ENCODE results near the gene RPS23.

The RPS23 gene

GRCh38 chr5:82319651-82320376 lies 41.7 kb upstream of the RPS23 start:
- Mint-ChIP-seq H3K4me1 (peaks cover 8% of the 10 kb centered on the region), H3K4me3 (no peak overlapping the region), H3K9me3 (peaks cover 4% of the 10 kb centered on the region), H3K36me3 (ENCODE audit: low read depth) (no peaks in the 10 kb centered on the region), H3K27me3 (ENCODE audit: low read depth) (no peaks in the 10 kb centered on the region), H3K27ac (peak overlapping the region in 1 of 3 experiments; percentile 20)
- no peak for TF ChIP-seq CTCF (IDR thresholded peaks at IDR 0.05; ENCODE audit: unreplicated experiment in 3 of 3)

GRCh38 chr5:82319192-82319591 lies 41.0 kb upstream of the RPS23 start:
- TF ChIP-seq CTCF (IDR thresholded peaks at IDR 0.05; ENCODE audit: unreplicated experiment in 3 of 3), result no peak
- H3K9me3 Mint-ChIP-seq, result peaks cover 4% of the 10 kb centered on the region
- H3K36me3 Mint-ChIP-seq (ENCODE audit: low read depth), result no peaks in the 10 kb centered on the region
- H3K27ac Mint-ChIP-seq, result peak overlapping the region in 2 of 3 experiments; percentile 20 to 29
- no peak overlapping the region for H3K4me3 Mint-ChIP-seq
- no peaks in the 10 kb centered on the region for H3K27me3 Mint-ChIP-seq (ENCODE audit: low read depth)
- H3K4me1 Mint-ChIP-seq, result peaks cover 8% of the 10 kb centered on the region

- Mint-ChIP-seq H3K4me1 (peaks cover 19% of the 10 kb centered on the region), H3K9me3 (no peaks in the 10 kb centered on the region), H3K27me3 (ENCODE audit: low read depth) (no peaks in the 10 kb centered on the region), H3K36me3 (ENCODE audit: low read depth) (no peaks in the 10 kb centered on the region), H3K27ac (no peak overlapping the region), H3K4me3 (no peak overlapping the region)
- TF ChIP-seq CTCF (IDR thresholded peaks at IDR 0.05; ENCODE audit: unreplicated experiment in 3 of 3), result no peak
Observed at GRCh38 chr5:82314964-82315758, 37.0 kb upstream of the RPS23 start.

- peak overlapping the region in 1 of 3 experiments; percentile 7 for H3K27ac Mint-ChIP-seq
- peaks cover 7% of the 10 kb centered on the region for H3K9me3 Mint-ChIP-seq
- peaks cover 11% of the 10 kb centered on the region for H3K4me1 Mint-ChIP-seq
- H3K4me3 Mint-ChIP-seq, result no peak overlapping the region
- no peak for TF ChIP-seq CTCF (IDR thresholded peaks at IDR 0.05; ENCODE audit: unreplicated experiment in 3 of 3)
- H3K36me3 Mint-ChIP-seq (ENCODE audit: low read depth), result peaks cover 6% of the 10 kb centered on the region
- H3K27me3 Mint-ChIP-seq (ENCODE audit: low read depth), result no peaks in the 10 kb centered on the region
Observed at GRCh38 chr5:82313016-82313415, 34.9 kb upstream of the RPS23 start.

- Mint-ChIP-seq H3K4me3 (no peak overlapping the region), H3K27me3 (ENCODE audit: low read depth) (no peaks in the 10 kb centered on the region), H3K4me1 (peaks cover 14% of the 10 kb centered on the region), H3K36me3 (ENCODE audit: low read depth) (peaks cover 8% of the 10 kb centered on the region), H3K27ac (peak overlapping the region in 2 of 3 experiments; percentile 3 to 7), H3K9me3 (peaks cover 8% of the 10 kb centered on the region)
- peak; percentile 81 to 94 (median 90) for TF ChIP-seq CTCF (IDR thresholded peaks at IDR 0.05; ENCODE audit: unreplicated experiment in 3 of 3)
Observed at GRCh38 chr5:82312373-82312856, 34.3 kb upstream of the RPS23 start.
